ENCODE data around the gene SORCS2.
A peak's percentile ranks its signal among the peaks of the same experiment; 100 is the strongest.

SORCS2 gene

DNA sequence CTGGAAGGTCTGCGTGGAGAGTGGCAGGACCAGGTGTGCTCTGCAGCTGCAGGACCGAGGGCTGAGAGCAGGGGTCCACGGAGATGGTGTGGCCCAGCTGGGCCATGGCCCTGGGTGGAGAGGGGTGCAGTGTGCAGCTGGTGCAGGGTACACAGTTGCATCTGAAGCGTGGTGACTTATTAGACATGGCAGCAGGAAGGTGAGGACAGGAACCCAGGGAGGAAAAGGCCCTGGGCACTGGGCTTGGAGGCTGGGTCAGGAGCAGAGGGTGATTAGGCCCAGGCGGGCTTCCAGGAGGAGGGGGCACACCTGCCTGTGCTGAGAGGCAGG lies 457.0 kb downstream of the SORCS2 start:
- no peak for DNase-seq (ENCODE audit: low read depth)
- TF ChIP-seq, protein P1, sequence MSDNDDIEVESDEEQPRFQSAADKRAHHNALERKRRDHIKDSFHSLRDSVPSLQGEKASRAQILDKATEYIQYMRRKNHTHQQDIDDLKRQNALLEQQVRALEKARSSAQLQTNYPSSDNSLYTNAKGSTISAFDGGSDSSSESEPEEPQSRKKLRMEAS (IDR thresholded peaks at IDR 0.05; ENCODE audit: low read depth, low read length), result no peak
- TF ChIP-seq MYC (IDR thresholded peaks at IDR 0.05; ENCODE audit: low read depth, low read length), result no peak
- TF ChIP-seq, protein P2, sequence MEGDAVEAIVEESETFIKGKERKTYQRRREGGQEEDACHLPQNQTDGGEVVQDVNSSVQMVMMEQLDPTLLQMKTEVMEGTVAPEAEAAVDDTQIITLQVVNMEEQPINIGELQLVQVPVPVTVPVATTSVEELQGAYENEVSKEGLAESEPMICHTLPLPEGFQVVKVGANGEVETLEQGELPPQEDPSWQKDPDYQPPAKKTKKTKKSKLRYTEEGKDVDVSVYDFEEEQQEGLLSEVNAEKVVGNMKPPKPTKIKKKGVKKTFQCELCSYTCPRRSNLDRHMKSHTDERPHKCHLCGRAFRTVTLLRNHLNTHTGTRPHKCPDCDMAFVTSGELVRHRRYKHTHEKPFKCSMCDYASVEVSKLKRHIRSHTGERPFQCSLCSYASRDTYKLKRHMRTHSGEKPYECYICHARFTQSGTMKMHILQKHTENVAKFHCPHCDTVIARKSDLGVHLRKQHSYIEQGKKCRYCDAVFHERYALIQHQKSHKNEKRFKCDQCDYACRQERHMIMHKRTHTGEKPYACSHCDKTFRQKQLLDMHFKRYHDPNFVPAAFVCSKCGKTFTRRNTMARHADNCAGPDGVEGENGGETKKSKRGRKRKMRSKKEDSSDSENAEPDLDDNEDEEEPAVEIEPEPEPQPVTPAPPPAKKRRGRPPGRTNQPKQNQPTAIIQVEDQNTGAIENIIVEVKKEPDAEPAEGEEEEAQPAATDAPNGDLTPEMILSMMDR (IDR thresholded peaks at IDR 0.05; ENCODE audit: low read depth, low read length), result no peak
- TF ChIP-seq POLR2A (IDR thresholded peaks at IDR 0.05; ENCODE audit: extremely low read depth, insufficient read length), result no peak
- no peak overlapping the region for H3K4me3 ChIP-seq (ENCODE audit: low read depth, low read length)

DNA sequence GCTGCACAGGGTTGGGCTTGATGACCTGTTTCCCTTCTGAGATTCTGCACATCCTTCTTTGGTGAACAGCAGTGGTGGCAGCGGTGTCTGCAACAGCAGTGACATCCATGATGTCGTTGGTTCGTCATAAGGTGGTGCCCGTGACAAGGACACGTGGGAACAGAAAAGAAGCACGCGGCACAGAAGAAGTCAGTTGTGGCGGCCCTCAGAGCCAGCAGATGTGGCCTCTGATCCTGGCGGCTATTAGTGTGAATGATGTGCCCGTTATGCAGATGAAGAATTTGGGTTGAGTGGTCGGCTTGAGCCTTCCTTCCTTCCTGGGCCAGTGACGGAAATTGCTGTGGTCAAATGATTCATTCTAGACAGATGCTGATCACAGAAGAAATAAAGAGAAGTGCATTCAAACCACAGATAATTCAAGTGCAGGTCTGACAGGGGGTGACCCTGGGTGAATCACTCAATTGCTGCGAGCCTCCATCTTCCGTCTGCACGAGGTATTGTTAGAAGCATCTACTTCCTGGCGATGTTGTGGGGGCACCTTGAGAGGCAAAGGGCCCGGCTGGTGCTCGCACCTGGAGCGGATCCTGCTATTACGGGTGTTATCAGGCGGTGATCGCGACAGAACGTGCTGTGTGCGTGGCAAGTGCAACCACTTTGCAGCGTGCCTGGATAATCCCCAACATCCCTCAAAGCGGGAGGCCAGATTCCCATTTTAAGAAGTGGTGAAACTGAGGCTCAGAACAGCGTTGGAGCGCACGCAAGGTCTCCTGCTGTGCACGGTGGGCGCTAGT lies 457.6 kb downstream of the SORCS2 start:
- peak; percentile 93 for DNase-seq (ENCODE audit: low read depth)
- TF ChIP-seq POLR2A (IDR thresholded peaks at IDR 0.05; ENCODE audit: extremely low read depth, insufficient read length) (no peak), MYC (IDR thresholded peaks at IDR 0.05; ENCODE audit: low read depth, low read length) (peak; percentile 93)
- TF ChIP-seq, protein P2 (IDR thresholded peaks at IDR 0.05; ENCODE audit: low read depth, low read length), result no peak
- TF ChIP-seq, protein P1 (IDR thresholded peaks at IDR 0.05; ENCODE audit: low read depth, low read length), result peak; percentile 99
- no peak overlapping the region for H3K4me3 ChIP-seq (ENCODE audit: low read depth, low read length)

DNA sequence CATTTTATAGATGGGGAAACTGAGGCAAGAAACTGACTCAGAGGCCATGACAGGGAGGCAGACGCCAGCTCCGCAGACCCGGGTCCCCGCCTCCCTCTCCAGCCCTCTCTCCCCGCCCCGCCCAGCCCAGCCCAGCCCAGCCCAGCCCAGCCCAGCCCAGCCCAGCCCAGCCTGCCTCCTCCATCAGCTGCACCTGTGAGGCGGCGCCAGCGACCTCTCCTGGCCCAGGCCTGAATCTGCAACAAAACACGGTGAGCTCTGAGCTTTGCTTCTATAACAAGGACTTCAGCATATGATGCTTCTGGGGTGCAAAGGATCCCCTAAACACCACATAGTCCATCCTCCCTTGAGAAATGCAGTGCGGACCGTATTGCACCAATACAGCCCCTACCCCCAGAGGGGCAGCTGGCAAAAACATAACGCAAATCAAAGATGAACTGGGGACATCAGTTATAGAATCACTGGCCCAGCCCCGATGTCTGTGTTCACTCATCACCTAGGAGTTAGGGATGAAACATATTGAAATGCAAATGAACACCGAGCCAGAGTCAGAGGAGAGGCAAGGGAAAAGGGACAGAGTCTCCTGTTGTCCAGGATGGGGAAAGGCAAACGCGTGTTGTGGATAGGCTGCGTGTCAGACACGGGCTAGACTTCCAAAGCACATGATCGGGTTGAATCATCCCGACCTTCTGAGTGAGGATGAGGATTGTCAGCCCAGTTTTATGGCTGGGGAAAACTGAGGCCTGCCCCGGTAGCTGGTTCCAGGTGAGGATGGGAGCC lies 458.5 kb downstream of the SORCS2 start:
- no peak for DNase-seq (ENCODE audit: low read depth)
- no peak overlapping the region for H3K4me3 ChIP-seq (ENCODE audit: low read depth, low read length)
- TF ChIP-seq, protein P2 (IDR thresholded peaks at IDR 0.05; ENCODE audit: low read depth, low read length), result no peak
- TF ChIP-seq POLR2A (IDR thresholded peaks at IDR 0.05; ENCODE audit: extremely low read depth, insufficient read length) (no peak), MYC (IDR thresholded peaks at IDR 0.05; ENCODE audit: low read depth, low read length) (no peak)
- TF ChIP-seq, protein P1 (IDR thresholded peaks at IDR 0.05; ENCODE audit: low read depth, low read length), result no peak

DNA sequence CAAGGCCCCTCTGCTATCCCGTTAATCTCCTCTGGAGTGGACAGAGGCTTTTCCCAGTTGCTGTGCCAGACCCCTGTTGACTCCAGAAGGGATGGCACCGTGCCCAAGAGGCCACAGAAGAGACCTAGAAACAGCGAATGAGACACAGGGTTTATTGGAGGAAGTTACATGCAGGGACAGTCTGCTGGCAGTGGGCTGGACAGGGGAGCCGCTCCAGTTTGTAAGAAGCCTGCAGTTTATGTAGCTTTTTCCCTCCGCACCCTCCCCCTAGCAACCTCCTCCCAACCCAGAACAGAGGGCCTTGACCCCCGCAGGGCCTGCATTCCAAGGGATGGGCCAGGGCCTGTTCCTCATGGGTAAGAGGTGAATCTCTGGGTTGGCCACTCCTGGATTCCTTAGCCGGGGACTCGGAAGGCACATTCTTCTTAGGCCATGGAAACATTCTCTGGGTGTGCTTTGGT lies 459.2 kb downstream of the SORCS2 start:
- no peak overlapping the region for H3K4me3 ChIP-seq (ENCODE audit: low read depth, low read length)
- TF ChIP-seq, protein P2 (IDR thresholded peaks at IDR 0.05; ENCODE audit: low read depth, low read length), result no peak
- TF ChIP-seq POLR2A (IDR thresholded peaks at IDR 0.05; ENCODE audit: extremely low read depth, insufficient read length) (no peak), MYC (IDR thresholded peaks at IDR 0.05; ENCODE audit: low read depth, low read length) (no peak)
- TF ChIP-seq, protein P1 (IDR thresholded peaks at IDR 0.05; ENCODE audit: low read depth, low read length), result no peak
- no peak for DNase-seq (ENCODE audit: low read depth)

DNA sequence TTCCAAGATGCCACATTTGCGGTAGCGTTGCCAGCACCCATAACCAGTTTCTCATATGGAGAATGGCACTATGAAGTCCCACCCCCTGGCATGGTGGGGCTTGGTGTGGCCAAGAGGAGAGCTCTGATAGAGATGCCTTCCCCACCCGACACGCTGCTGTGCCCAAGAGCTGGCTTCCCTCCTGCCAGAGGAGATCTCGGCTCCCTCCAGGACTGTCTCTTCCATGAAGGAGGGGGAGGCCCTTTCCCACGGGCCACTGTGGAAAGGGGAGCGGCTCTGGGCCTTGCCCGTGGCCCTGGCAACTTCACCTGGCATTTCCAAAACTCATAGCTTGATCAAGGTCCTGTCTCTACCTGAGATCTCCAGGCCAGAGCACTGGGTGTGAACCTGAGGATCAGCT lies 459.7 kb downstream of the SORCS2 start:
- no peak for DNase-seq (ENCODE audit: low read depth)
- TF ChIP-seq, protein P2 (IDR thresholded peaks at IDR 0.05; ENCODE audit: low read depth, low read length), result no peak
- TF ChIP-seq MYC (IDR thresholded peaks at IDR 0.05; ENCODE audit: low read depth, low read length) (no peak), POLR2A (IDR thresholded peaks at IDR 0.05; ENCODE audit: extremely low read depth, insufficient read length) (no peak)
- TF ChIP-seq, protein P1 (IDR thresholded peaks at IDR 0.05; ENCODE audit: low read depth, low read length), result no peak
- H3K4me3 ChIP-seq (ENCODE audit: low read depth, low read length), result no peak overlapping the region
